WTC11 (cell line): Measurements from ENCODE around the gene HYI.
"Not testable (repeated sequence)": the region's sequence is repeated elsewhere in the genome, so short reads cannot be mapped to it uniquely, and the experiment has no call there.

ENCODE experiments used
- ATF2 ChIP-seq: sonication (generic); formaldehyde crosslinking; IDR thresholded peaks from 2 replicates; pipeline ENCODE4 v1.8.1; 2022; ENCODE audit warnings: low read depth, missing genetic modification reagents, borderline replicate concordance
- CREM ChIP-seq: sonication (generic); formaldehyde crosslinking; IDR thresholded peaks from 2 replicates; pipeline ENCODE4 v1.8.1; 2022; ENCODE audit warnings: mild to moderate bottlenecking, missing genetic modification reagents, moderate library complexity
- CTCF ChIP-seq: fragments of 200-600 bp; IDR thresholded peaks from 2 replicates; pipeline ENCODE4 v1.8.0; 2022; ENCODE audit warnings: antibody characterized with exemption
- MAX ChIP-seq: sonication (generic); formaldehyde crosslinking; IDR thresholded peaks from 2 replicates; pipeline ENCODE4 v1.8.0; 2022; ENCODE audit warnings: mild to moderate bottlenecking, missing genetic modification reagents
- NFYB ChIP-seq: sonication (generic); formaldehyde crosslinking; conservative IDR thresholded peaks from 2 replicates; pipeline ENCODE4 v1.8.0; 2022; ENCODE audit warnings: low read depth, missing genetic modification reagents
- NR2C2 ChIP-seq: sonication (generic); formaldehyde crosslinking; IDR thresholded peaks from 2 replicates; pipeline ENCODE4 v1.8.0; 2022; ENCODE audit warnings: mild to moderate bottlenecking, missing genetic modification reagents
- PREB ChIP-seq: sonication (generic); formaldehyde crosslinking; IDR thresholded peaks from 2 replicates; pipeline ENCODE4 v1.8.1; 2022; ENCODE audit warnings: mild to moderate bottlenecking, missing genetic modification reagents, moderate library complexity, borderline replicate concordance
- SP1 ChIP-seq: sonication (generic); formaldehyde crosslinking; conservative IDR thresholded peaks from 2 replicates; pipeline ENCODE4 v1.8.1; 2022; ENCODE audit warnings: missing genetic modification reagents
- TCF7 ChIP-seq: sonication (generic); formaldehyde crosslinking; IDR thresholded peaks from 2 replicates; pipeline ENCODE4 v1.8.0; 2022; ENCODE audit warnings: mild to moderate bottlenecking, low read depth, missing genetic modification reagents, moderate library complexity
- USF1 ChIP-seq: sonication (generic); formaldehyde crosslinking; IDR thresholded peaks from 2 replicates; pipeline ENCODE4 v1.8.0; 2022; ENCODE audit warnings: mild to moderate bottlenecking, missing genetic modification reagents
- USF2 ChIP-seq: sonication (generic); formaldehyde crosslinking; IDR thresholded peaks from 2 replicates; pipeline ENCODE4 v1.8.1; 2023; ENCODE audit warnings: mild to moderate bottlenecking, missing genetic modification reagents, moderate library complexity
- ZNF232 ChIP-seq: sonication (generic); formaldehyde crosslinking; IDR thresholded peaks from 2 replicates; pipeline ENCODE4 v1.8.0; 2022; ENCODE audit warnings: mild to moderate bottlenecking, missing genetic modification reagents

GRCh38 chr1:43501806-43502205 lies 48.1 kb upstream of the HYI start:
- not testable (repeated sequence) for TF ChIP-seq PREB (CRISPR knock-in tag); CTCF; TCF7 (CRISPR knock-in tag); NFYB; USF2 (CRISPR knock-in tag); CREM; MAX (CRISPR knock-in tag); ZNF232 (CRISPR knock-in tag); NR2C2 (CRISPR knock-in tag); SP1; ATF2 (CRISPR knock-in tag); USF1 (CRISPR knock-in tag)
